SK-N-SH treated with all-trans-retinoic acid at 6 μM for 48 hours (cell line): ENCODE results near the gene HRH1.

Experiments used
- ATAC-seq: fragments of 200-7000 bp; cut with Tn5 transposase; 3 replicates; pipeline ENCODE4 v1.9.1; 2020; ENCODE audit warnings: mild to moderate bottlenecking, moderate library complexity
- ARNTL ChIP-seq: fragments of 450-650 bp; formaldehyde crosslinking; IDR thresholded peaks from 2 replicates; pipeline ENCODE4 v1.5.0; 2020; ENCODE audit warnings: low read depth, mild to moderate bottlenecking, moderate library complexity, borderline replicate concordance
- BACH2 ChIP-seq: fragments of 250-450 bp; sonication (Bioruptor Pico); IDR thresholded peaks from 2 replicates; pipeline ENCODE4 v1.9.0; 2021; ENCODE audit warnings: mild to moderate bottlenecking, borderline replicate concordance
- ESRRG ChIP-seq: fragments of 250-450 bp; sonication (Bioruptor Pico); IDR thresholded peaks from 2 replicates; pipeline ENCODE4 v1.6.1; 2021; ENCODE audit warnings: mild to moderate bottlenecking
- ISL1 ChIP-seq: fragments of 250-450 bp; sonication (Bioruptor Pico); IDR thresholded peaks from 2 replicates; pipeline ENCODE4 v2.1.2; 2022; ENCODE audit warnings: mild to moderate bottlenecking, moderate library complexity
- OSR1 ChIP-seq: fragments of 250-450 bp; sonication (Bioruptor Pico); IDR thresholded peaks from 2 replicates; pipeline ENCODE4 v1.8.0; 2022; ENCODE audit warnings: moderate library complexity, mild to moderate bottlenecking, inconsistent platforms
- PATZ1 ChIP-seq: fragments of 250-450 bp; sonication (Bioruptor Pico); IDR thresholded peaks from 2 replicates; pipeline ENCODE4 v1.8.0; 2020; ENCODE audit warnings: mild to moderate bottlenecking, moderate library complexity, borderline replicate concordance
- PPARA ChIP-seq: fragments of 250-450 bp; sonication (Bioruptor Pico); IDR thresholded peaks from 2 replicates; pipeline ENCODE4 v1.5.0; 2020; ENCODE audit warnings: mild to moderate bottlenecking, borderline replicate concordance
- RARB ChIP-seq: fragments of 250-450 bp; sonication (Bioruptor Pico); IDR thresholded peaks from 2 replicates; pipeline ENCODE4 v1.8.0; 2021; ENCODE audit warnings: mild to moderate bottlenecking, moderate library complexity
- SNAI2 ChIP-seq: fragments of 250-450 bp; sonication (Bioruptor Pico); IDR thresholded peaks from 2 replicates; pipeline ENCODE4 v1.5.0; 2020; ENCODE audit warnings: mild to moderate bottlenecking, moderate library complexity
- TCF4 ChIP-seq: fragments of 250-450 bp; sonication (Bioruptor Pico); IDR thresholded peaks from 2 replicates; pipeline ENCODE4 v1.8.0; 2021; ENCODE audit warnings: mild to moderate bottlenecking, moderate library complexity, borderline replicate concordance
- TOX ChIP-seq: fragments of 250-450 bp; sonication (Bioruptor Pico); IDR thresholded peaks from 2 replicates; pipeline ENCODE4 v1.8.0; 2021; ENCODE audit warnings: mild to moderate bottlenecking, moderate library complexity, borderline replicate concordance
- ZC3H10 ChIP-seq: fragments of 250-450 bp; sonication (Bioruptor Pico); IDR thresholded peaks from 2 replicates; pipeline ENCODE4 v1.5.1; 2021; ENCODE audit warnings: mild to moderate bottlenecking, moderate library complexity
- ZFP3 ChIP-seq: fragments of 250-450 bp; sonication (Bioruptor Pico); IDR thresholded peaks from 2 replicates; pipeline ENCODE4 v1.5.0; 2020; ENCODE audit warnings: mild to moderate bottlenecking, moderate library complexity
- ZFP30 ChIP-seq: fragments of 450-650 bp; formaldehyde crosslinking; IDR thresholded peaks from 2 replicates; pipeline ENCODE4 v1.5.0; 2022; ENCODE audit warnings: mild to moderate bottlenecking, moderate library complexity
- ZNF565 ChIP-seq: fragments of 450-650 bp; formaldehyde crosslinking; conservative IDR thresholded peaks from 2 replicates; pipeline ENCODE4 v1.5.0; 2020; ENCODE audit warnings: low read depth, mild to moderate bottlenecking, moderate library complexity
- ZNF70 ChIP-seq: fragments of 450-650 bp; formaldehyde crosslinking; IDR thresholded peaks from 2 replicates; pipeline ENCODE4 v1.5.0; 2020; ENCODE audit warnings: mild to moderate bottlenecking, moderate library complexity
- ZNF8 ChIP-seq: fragments of 450-650 bp; formaldehyde crosslinking; IDR thresholded peaks from 2 replicates; pipeline ENCODE4 v1.5.0; 2020; ENCODE audit warnings: mild to moderate bottlenecking, moderate library complexity
- TF ChIP-seq, protein P1 (sequence below): fragments of 250-450 bp; sonication (Bioruptor Pico); IDR thresholded peaks from 2 replicates; pipeline ENCODE4 v1.8.0; 2021; ENCODE audit warnings: low read depth, mild to moderate bottlenecking, moderate library complexity, borderline replicate concordance
- TF ChIP-seq, protein P2 (sequence below): fragments of 250-450 bp; sonication (Bioruptor Pico); IDR thresholded peaks from 2 replicates; pipeline ENCODE4 v1.5.1; 2021; ENCODE audit warnings: mild to moderate bottlenecking, moderate library complexity
- TF ChIP-seq, protein P3 (sequence below): fragments of 250-450 bp; sonication (Bioruptor Pico); IDR thresholded peaks from 2 replicates; pipeline ENCODE4 v1.5.1; 2020; ENCODE audit warnings: low read depth, mild to moderate bottlenecking, moderate library complexity

Gene HRH1

DNA sequence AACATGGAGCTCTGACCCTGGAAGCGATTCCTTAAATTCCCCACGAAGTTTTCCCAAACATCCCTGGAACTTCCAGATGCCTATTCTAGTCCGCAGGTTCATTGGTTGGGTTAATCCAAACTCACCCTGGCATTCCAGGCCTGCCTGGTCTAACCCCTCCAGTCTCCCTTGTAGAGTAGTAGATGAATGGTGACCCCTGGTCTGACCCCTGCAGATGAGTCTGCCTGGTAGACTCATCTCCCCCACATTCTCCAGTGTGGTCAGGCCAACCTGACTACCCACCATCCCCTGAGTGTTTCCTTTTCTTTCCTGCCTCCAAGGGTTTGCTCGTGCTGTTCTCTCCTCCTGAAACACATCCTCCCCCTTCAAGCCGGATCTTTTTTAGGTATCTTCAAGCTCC is 10.8 kb upstream of the HRH1 start:
- no peak for TF ChIP-seq PPARA (CRISPR knock-in tag)
- TF ChIP-seq, protein P1, sequence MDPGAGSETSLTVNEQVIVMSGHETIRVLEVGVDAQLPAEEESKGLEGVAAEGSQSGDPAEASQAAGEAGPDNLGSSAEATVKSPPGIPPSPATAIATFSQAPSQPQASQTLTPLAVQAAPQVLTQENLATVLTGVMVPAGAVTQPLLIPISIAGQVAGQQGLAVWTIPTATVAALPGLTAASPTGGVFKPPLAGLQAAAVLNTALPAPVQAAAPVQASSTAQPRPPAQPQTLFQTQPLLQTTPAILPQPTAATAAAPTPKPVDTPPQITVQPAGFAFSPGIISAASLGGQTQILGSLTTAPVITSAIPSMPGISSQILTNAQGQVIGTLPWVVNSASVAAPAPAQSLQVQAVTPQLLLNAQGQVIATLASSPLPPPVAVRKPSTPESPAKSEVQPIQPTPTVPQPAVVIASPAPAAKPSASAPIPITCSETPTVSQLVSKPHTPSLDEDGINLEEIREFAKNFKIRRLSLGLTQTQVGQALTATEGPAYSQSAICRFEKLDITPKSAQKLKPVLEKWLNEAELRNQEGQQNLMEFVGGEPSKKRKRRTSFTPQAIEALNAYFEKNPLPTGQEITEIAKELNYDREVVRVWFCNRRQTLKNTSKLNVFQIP, result no peak
- TF ChIP-seq ZNF565 (CRISPR knock-in tag), result no peak
- TF ChIP-seq PATZ1 (CRISPR knock-in tag), result no peak
- no peak for ATAC-seq

DNA sequence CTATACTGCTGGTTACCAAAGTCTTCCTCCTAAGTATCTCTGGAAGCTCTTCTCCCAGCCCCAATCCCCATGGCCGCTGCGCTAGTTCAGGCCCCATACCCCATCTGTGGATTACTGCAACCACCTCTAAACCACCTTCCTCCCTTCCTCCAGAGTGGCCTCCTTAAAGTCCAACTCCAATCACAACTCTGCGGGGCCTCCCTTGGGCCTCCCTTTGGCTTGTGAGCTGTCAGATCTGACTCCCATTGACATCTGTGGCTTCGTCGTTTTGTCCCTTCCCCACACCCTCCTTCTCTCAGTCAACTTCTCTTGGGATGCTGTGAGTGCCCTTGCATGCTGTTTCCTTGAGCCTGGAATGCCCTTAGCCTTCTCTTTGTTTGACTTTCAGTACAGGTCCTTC is 9.3 kb upstream of the HRH1 start:
- no peak for TF ChIP-seq SNAI2 (CRISPR knock-in tag)
- TF ChIP-seq TCF4 (CRISPR knock-in tag), result no peak
- TF ChIP-seq ESRRG (CRISPR knock-in tag), result no peak
- no peak for TF ChIP-seq ZFP3 (CRISPR knock-in tag)
- TF ChIP-seq, protein P2, sequence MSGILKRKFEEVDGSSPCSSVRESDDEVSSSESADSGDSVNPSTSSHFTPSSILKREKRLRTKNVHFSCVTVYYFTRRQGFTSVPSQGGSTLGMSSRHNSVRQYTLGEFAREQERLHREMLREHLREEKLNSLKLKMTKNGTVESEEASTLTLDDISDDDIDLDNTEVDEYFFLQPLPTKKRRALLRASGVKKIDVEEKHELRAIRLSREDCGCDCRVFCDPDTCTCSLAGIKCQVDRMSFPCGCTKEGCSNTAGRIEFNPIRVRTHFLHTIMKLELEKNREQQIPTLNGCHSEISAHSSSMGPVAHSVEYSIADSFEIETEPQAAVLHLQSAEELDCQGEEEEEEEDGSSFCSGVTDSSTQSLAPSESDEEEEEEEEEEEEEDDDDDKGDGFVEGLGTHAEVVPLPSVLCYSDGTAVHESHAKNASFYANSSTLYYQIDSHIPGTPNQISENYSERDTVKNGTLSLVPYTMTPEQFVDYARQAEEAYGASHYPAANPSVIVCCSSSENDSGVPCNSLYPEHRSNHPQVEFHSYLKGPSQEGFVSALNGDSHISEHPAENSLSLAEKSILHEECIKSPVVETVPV (CRISPR knock-in tag), result no peak
- no peak for TF ChIP-seq ISL1 (CRISPR knock-in tag)
- TF ChIP-seq BACH2 (CRISPR knock-in tag), result no peak

DNA sequence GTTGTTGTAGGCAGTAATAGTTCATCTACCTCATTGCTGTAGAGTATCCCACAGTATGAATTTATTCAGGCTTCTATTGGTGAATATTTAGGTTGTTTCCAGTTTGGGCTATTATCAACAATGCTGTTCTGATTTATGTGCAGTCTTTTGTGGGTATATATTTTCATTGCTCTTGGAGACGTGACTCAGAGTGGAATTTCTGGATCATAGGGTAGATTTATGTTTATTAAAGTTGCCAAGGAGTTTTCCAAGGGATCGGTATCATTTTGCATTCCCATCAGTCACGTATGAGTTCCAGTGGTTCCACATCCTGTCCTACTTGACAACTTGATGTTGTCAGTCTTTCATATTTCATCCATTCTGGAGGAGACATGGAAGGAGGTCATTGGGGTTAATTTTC is 8.4 kb upstream of the HRH1 start:
- TF ChIP-seq SNAI2 (CRISPR knock-in tag) (no peak), RARB (CRISPR knock-in tag) (no peak), ZFP3 (CRISPR knock-in tag) (no peak), TOX (CRISPR knock-in tag) (peak; percentile 59; the same call in 1 of the 2 replicates), ZC3H10 (CRISPR knock-in tag) (no peak), ESRRG (CRISPR knock-in tag) (no peak), ISL1 (CRISPR knock-in tag) (peak; percentile 47)
- TF ChIP-seq, protein P3, sequence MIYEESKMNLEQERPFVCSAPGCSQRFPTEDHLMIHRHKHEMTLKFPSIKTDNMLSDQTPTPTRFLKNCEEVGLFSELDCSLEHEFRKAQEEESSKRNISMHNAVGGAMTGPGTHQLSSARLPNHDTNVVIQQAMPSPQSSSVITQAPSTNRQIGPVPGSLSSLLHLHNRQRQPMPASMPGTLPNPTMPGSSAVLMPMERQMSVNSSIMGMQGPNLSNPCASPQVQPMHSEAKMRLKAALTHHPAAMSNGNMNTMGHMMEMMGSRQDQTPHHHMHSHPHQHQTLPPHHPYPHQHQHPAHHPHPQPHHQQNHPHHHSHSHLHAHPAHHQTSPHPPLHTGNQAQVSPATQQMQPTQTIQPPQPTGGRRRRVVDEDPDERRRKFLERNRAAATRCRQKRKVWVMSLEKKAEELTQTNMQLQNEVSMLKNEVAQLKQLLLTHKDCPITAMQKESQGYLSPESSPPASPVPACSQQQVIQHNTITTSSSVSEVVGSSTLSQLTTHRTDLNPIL (CRISPR knock-in tag), result no peak
- ATAC-seq, result peak; percentile 87

More for the DNA sequence above, 9.3 kb upstream of the HRH1 start:
- ATAC-seq, result no peak

GRCh38 chr3:11146773-11147660 is 7.3 kb upstream of the HRH1 start:
- TF ChIP-seq ZNF8 (CRISPR knock-in tag), result no peak
- TF ChIP-seq ISL1 (CRISPR knock-in tag), result no peak
- no peak for TF ChIP-seq TCF4 (CRISPR knock-in tag)
- no peak for TF ChIP-seq TOX (CRISPR knock-in tag)
- TF ChIP-seq, protein P3 (CRISPR knock-in tag), result no peak
- TF ChIP-seq ZNF70 (CRISPR knock-in tag), result no peak
- TF ChIP-seq ZFP30 (CRISPR knock-in tag), result no peak
- TF ChIP-seq ESRRG (CRISPR knock-in tag), result no peak
- TF ChIP-seq SNAI2 (CRISPR knock-in tag), result no peak
- TF ChIP-seq ZNF565 (CRISPR knock-in tag), result no peak
- TF ChIP-seq ARNTL (CRISPR knock-in tag), result no peak
- TF ChIP-seq BACH2 (CRISPR knock-in tag), result no peak
- no peak for TF ChIP-seq OSR1 (CRISPR knock-in tag)
- no peak; the same call in 2 of the 3 replicates for ATAC-seq
